ENCODE results near the gene MUC13. TPM values are rescaled to one million over a fixed set of nuclear protein-coding genes. Genes with fewer than 3 reads are reported as not detected.

The MUC13 gene
- total and polyA plus RNA-seq, 9 of the 15 experiments (the other 6 are each of a cell fraction or from before 2014, with no cell fraction given) = 0.09 TPM; not detected in 8

DNA sequence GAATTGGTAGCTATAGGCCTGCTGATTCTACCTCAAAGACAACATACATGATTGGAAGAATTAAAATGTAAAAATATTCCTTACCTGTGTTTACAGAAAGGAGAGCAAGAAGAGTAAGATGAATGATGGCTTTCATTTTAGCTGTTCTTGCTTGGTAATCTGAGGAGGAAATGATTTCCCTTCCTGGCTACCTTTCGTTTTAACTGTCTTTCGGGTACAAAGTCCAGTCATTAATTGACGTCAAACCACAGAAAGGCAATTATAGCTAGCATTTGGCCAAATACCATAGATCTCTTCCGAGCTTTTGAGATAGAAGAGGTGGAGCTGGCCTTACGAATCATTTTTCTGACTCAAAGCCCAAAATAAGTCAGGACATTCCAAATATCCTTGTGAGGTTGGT, at the start of gene MUC13 (continued):
- no peak for TF ChIP-seq POLR3G (IDR thresholded peaks at IDR 0.05; ENCODE audit: extremely low read depth, insufficient read length, insufficient replicate concordance)
- TF ChIP-seq, protein P1, sequence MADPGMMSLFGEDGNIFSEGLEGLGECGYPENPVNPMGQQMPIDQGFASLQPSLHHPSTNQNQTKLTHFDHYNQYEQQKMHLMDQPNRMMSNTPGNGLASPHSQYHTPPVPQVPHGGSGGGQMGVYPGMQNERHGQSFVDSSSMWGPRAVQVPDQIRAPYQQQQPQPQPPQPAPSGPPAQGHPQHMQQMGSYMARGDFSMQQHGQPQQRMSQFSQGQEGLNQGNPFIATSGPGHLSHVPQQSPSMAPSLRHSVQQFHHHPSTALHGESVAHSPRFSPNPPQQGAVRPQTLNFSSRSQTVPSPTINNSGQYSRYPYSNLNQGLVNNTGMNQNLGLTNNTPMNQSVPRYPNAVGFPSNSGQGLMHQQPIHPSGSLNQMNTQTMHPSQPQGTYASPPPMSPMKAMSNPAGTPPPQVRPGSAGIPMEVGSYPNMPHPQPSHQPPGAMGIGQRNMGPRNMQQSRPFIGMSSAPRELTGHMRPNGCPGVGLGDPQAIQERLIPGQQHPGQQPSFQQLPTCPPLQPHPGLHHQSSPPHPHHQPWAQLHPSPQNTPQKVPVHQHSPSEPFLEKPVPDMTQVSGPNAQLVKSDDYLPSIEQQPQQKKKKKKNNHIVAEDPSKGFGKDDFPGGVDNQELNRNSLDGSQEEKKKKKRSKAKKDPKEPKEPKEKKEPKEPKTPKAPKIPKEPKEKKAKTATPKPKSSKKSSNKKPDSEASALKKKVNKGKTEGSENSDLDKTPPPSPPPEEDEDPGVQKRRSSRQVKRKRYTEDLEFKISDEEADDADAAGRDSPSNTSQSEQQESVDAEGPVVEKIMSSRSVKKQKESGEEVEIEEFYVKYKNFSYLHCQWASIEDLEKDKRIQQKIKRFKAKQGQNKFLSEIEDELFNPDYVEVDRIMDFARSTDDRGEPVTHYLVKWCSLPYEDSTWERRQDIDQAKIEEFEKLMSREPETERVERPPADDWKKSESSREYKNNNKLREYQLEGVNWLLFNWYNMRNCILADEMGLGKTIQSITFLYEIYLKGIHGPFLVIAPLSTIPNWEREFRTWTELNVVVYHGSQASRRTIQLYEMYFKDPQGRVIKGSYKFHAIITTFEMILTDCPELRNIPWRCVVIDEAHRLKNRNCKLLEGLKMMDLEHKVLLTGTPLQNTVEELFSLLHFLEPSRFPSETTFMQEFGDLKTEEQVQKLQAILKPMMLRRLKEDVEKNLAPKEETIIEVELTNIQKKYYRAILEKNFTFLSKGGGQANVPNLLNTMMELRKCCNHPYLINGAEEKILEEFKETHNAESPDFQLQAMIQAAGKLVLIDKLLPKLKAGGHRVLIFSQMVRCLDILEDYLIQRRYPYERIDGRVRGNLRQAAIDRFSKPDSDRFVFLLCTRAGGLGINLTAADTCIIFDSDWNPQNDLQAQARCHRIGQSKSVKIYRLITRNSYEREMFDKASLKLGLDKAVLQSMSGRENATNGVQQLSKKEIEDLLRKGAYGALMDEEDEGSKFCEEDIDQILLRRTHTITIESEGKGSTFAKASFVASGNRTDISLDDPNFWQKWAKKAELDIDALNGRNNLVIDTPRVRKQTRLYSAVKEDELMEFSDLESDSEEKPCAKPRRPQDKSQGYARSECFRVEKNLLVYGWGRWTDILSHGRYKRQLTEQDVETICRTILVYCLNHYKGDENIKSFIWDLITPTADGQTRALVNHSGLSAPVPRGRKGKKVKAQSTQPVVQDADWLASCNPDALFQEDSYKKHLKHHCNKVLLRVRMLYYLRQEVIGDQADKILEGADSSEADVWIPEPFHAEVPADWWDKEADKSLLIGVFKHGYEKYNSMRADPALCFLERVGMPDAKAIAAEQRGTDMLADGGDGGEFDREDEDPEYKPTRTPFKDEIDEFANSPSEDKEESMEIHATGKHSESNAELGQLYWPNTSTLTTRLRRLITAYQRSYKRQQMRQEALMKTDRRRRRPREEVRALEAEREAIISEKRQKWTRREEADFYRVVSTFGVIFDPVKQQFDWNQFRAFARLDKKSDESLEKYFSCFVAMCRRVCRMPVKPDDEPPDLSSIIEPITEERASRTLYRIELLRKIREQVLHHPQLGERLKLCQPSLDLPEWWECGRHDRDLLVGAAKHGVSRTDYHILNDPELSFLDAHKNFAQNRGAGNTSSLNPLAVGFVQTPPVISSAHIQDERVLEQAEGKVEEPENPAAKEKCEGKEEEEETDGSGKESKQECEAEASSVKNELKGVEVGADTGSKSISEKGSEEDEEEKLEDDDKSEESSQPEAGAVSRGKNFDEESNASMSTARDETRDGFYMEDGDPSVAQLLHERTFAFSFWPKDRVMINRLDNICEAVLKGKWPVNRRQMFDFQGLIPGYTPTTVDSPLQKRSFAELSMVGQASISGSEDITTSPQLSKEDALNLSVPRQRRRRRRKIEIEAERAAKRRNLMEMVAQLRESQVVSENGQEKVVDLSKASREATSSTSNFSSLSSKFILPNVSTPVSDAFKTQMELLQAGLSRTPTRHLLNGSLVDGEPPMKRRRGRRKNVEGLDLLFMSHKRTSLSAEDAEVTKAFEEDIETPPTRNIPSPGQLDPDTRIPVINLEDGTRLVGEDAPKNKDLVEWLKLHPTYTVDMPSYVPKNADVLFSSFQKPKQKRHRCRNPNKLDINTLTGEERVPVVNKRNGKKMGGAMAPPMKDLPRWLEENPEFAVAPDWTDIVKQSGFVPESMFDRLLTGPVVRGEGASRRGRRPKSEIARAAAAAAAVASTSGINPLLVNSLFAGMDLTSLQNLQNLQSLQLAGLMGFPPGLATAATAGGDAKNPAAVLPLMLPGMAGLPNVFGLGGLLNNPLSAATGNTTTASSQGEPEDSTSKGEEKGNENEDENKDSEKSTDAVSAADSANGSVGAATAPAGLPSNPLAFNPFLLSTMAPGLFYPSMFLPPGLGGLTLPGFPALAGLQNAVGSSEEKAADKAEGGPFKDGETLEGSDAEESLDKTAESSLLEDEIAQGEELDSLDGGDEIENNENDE (IDR thresholded peaks at IDR 0.05; ENCODE audit: low read depth, low read length) = no peak

Data from K562 (cell line).